Breast epithelium (tissue), 4 donors: Measurements from ENCODE around the gene PDRG1. TPM values are rescaled to one million over a fixed set of nuclear protein-coding genes. Genes with fewer than 3 reads are reported as not detected.
"Not testable (repeated sequence)": the region's sequence is repeated elsewhere in the genome, so short reads cannot be mapped to it uniquely, and the experiment has no call there.

Experiments used
- DNase-seq, 2 donors: peaks; one replicate each; pipeline ENCODE4 v3.0.0-alpha.2; 2019; ENCODE audit warnings: low spot score in 2 of 2
- H3K27ac ChIP-seq, 2 donors: fragments of 200-600 bp; sonication (generic) in 1 of 2; one replicate each; pipeline ENCODE4 v1.5.1; 2016 to 2019; ENCODE audit warnings: mild to moderate bottlenecking in 1 of 2
- H3K27me3 ChIP-seq, 2 donors: fragments of 200-600 bp; sonication (generic) in 1 of 2; one replicate each; pipeline versions ENCODE4 v1.5.1 to v1.6.0; 2017 to 2019; ENCODE audit warnings: control low read depth in 1 of 2, mild to moderate bottlenecking in 1 of 2
- H3K36me3 ChIP-seq: fragments of 200-600 bp; one replicate; pipeline ENCODE4 v1.5.1; 2019
- H3K4me1 ChIP-seq, 2 donors: fragments of 200-600 bp; sonication (generic); one replicate each; pipeline ENCODE4 v1.5.1; 2016 to 2019; ENCODE audit warnings: control low read depth in 1 of 2
- H3K4me3 ChIP-seq, 3 donors: fragments of 200-600 bp; sonication (generic); 1 replicate in 2 of 3; 2 replicates in 1 of 3; pipeline ENCODE4 v1.5.1; 2016 to 2019; ENCODE audit warnings: mild to moderate bottlenecking in 3 of 3, moderate library complexity in 2 of 3
- H3K9me3 ChIP-seq, 2 donors: fragments of 200-600 bp; sonication (generic) in 1 of 2; one replicate each; pipeline ENCODE4 v1.5.1; 2016 to 2019; ENCODE audit warnings: control low read depth in 1 of 2
- CTCF ChIP-seq, 3 donors: fragments of 450-650 bp; IDR thresholded peaks; one replicate each; pipeline ENCODE4 v1.5.1; 2016 to 2017; ENCODE audit warnings: antibody characterized with exemption in 3 of 3, mild to moderate bottlenecking in 3 of 3, moderate library complexity in 3 of 3
- POLR2A ChIP-seq: fragments of 450-650 bp; IDR thresholded peaks from one replicate; pipeline ENCODE4 v1.6.1; 2016; ENCODE audit warnings: antibody characterized with exemption, mild to moderate bottlenecking, moderate library complexity
- POLR2AphosphoS5 ChIP-seq, 3 donors: sonication (generic); formaldehyde crosslinking; IDR thresholded peaks; one replicate each; pipeline ENCODE4 v1.6.1; 2017; ENCODE audit warnings: antibody characterized with exemption in 3 of 3
- intact Hi-C: fragments of 100-400 bp; cut with DNase I; formaldehyde crosslinking; loops from one replicate; pipeline ENCODE4 v1.15.1; 2023; ENCODE audit warnings: low total_unique reads
- total RNA-seq, 3 donors: library from RNA; depleted of rRNA; stranded (reverse); fragments of >200 nt; gene quantifications; one replicate each; pipeline ENCODE4 v1.1.0, GENCODE V29; 2016

The PDRG1 gene
- total RNA-seq, 3 donors from 2014 or later, result 5.1 to 11.1 (median 9.8) TPM

GRCh38 chr20:31925631-31926030, 26.2 kb downstream of the PDRG1 start:
- DNase-seq, result no peak
- Histone ChIP-seq H3K4me1 (no peaks in the 10 kb centered on the region), H3K27ac (no peak overlapping the region), H3K9me3 (no peaks in the 10 kb centered on the region), H3K36me3 (no peaks in the 10 kb centered on the region), H3K27me3 (no peaks in the 10 kb centered on the region), H3K4me3 (no peak overlapping the region)
- intact Hi-C loops, result no loop called here
- TF ChIP-seq POLR2AphosphoS5 (IDR thresholded peaks at IDR 0.05) (no peak), CTCF (IDR thresholded peaks at IDR 0.05) (no peak), POLR2A (no peak)

GRCh38 chr20:31924561-31924960, 27.3 kb downstream of the PDRG1 start:
- Histone ChIP-seq H3K4me1 (no peaks in the 10 kb centered on the region), H3K27ac (no peak overlapping the region), H3K27me3 (no peaks in the 10 kb centered on the region), H3K4me3 (no peak overlapping the region), H3K36me3 (no peaks in the 10 kb centered on the region), H3K9me3 (no peaks in the 10 kb centered on the region)
- no peak for DNase-seq
- TF ChIP-seq POLR2AphosphoS5 (IDR thresholded peaks at IDR 0.05), result no peak
- no peak for TF ChIP-seq CTCF (IDR thresholded peaks at IDR 0.05)
- TF ChIP-seq POLR2A, result no peak
- intact Hi-C loops, result no loop called here

- Histone ChIP-seq H3K4me3 (no peak overlapping the region), H3K27me3 (no peaks in the 10 kb centered on the region), H3K9me3 (no peaks in the 10 kb centered on the region), H3K4me1 (no peaks in the 10 kb centered on the region), H3K36me3 (no peaks in the 10 kb centered on the region), H3K27ac (no peak overlapping the region)
- no peak for TF ChIP-seq CTCF (IDR thresholded peaks at IDR 0.05)
- TF ChIP-seq POLR2AphosphoS5 (IDR thresholded peaks at IDR 0.05), result no peak
- TF ChIP-seq POLR2A, result no peak
- intact Hi-C loops, result no loop called here
- no peak for DNase-seq
These were observed 28.2 kb downstream of the PDRG1 start for GRCh38 chr20:31923388-31924331.

GRCh38 chr20:31922588-31922987, 29.3 kb downstream of the PDRG1 start:
- intact Hi-C loops, result no loop called here
- H3K9me3 ChIP-seq, result no peaks in the 10 kb centered on the region
- H3K27ac ChIP-seq, result no peak overlapping the region
- H3K27me3 ChIP-seq, result no peaks in the 10 kb centered on the region
- H3K36me3 ChIP-seq, result no peaks in the 10 kb centered on the region
- TF ChIP-seq POLR2AphosphoS5 (IDR thresholded peaks at IDR 0.05), result no peak
- TF ChIP-seq POLR2A, result no peak
- no peak for TF ChIP-seq CTCF (IDR thresholded peaks at IDR 0.05)
- H3K4me3 ChIP-seq, result no peak overlapping the region
- no peaks in the 10 kb centered on the region for H3K4me1 ChIP-seq
- DNase-seq, result no peak

GRCh38 chr20:31922181-31922580, 29.7 kb downstream of the PDRG1 start:
- no peak for TF ChIP-seq POLR2AphosphoS5 (IDR thresholded peaks at IDR 0.05)
- TF ChIP-seq POLR2A, result no peak
- no peak for TF ChIP-seq CTCF (IDR thresholded peaks at IDR 0.05)
- H3K36me3 ChIP-seq, result no peaks in the 10 kb centered on the region
- H3K4me1 ChIP-seq, result no peaks in the 10 kb centered on the region
- H3K9me3 ChIP-seq, result no peaks in the 10 kb centered on the region
- H3K27ac ChIP-seq, result no peak overlapping the region
- DNase-seq, result no peak
- no peaks in the 10 kb centered on the region for H3K27me3 ChIP-seq
- H3K4me3 ChIP-seq, result no peak overlapping the region
- intact Hi-C loops, result no loop called here

GRCh38 chr20:31921480-31921879, 30.4 kb downstream of the PDRG1 start:
- H3K4me3 ChIP-seq, H3K9me3 ChIP-seq, intact Hi-C loops, H3K27ac ChIP-seq, H3K27me3 ChIP-seq, DNase-seq, H3K4me1 ChIP-seq, H3K36me3 ChIP-seq: not testable (repeated sequence)
